HG03457 (cell line): ENCODE results near the gene LSM2.
"Not testable (repeated sequence)": the region's sequence is repeated elsewhere in the genome, so short reads cannot be mapped to it uniquely, and the experiment has no call there.

Source experiments
- ATAC-seq: cut with Tn5 transposase; IDR thresholded peaks from one replicate; pipeline ENCODE4 v1.9.1; 2021; ENCODE audit warnings: moderate number of reproducible peaks; ENCODE audit not compliant: unreplicated experiment

The LSM2 gene

GRCh38 chr6:31799781-31800180, 7.0 kb downstream of the LSM2 start:
- no peak for ATAC-seq

- ATAC-seq: no peak
Measured at GRCh38 chr6:31797588-31797987, 9.2 kb downstream of the LSM2 start.

GRCh38 chr6:31796993-31797385, 9.8 kb downstream of the LSM2 start:
- no peak for ATAC-seq

- peak; percentile 58 for ATAC-seq
Measured at GRCh38 chr6:31795616-31796298, 11.0 kb downstream of the LSM2 start, which contains the start of gene VARS1. TSS of gene VARS1 (minus strand) at chr6:31795752. CDS start at chr6:31795217, 535 bp downstream.

GRCh38 chr6:31794866-31795615, 11.7 kb downstream of the LSM2 start:
- ATAC-seq: no peak

GRCh38 chr6:31794294-31794865, 12.4 kb downstream of the LSM2 start:
- no peak for ATAC-seq

- ATAC-seq: not testable (repeated sequence)
Measured at GRCh38 chr6:31793927-31794245, 12.9 kb downstream of the LSM2 start.

GRCh38 chr6:31792761-31793171, 14.0 kb downstream of the LSM2 start:
- ATAC-seq: no peak

GRCh38 chr6:31792090-31792374, 14.7 kb downstream of the LSM2 start:
- ATAC-seq: no peak

GRCh38 chr6:31791324-31792089, 15.3 kb downstream of the LSM2 start:
- ATAC-seq: no peak

GRCh38 chr6:31785475-31785874, 21.3 kb downstream of the LSM2 start:
- ATAC-seq: no peak

GRCh38 chr6:31784098-31784925, 22.5 kb downstream of the LSM2 start:
- ATAC-seq: no peak

GRCh38 chr6:31782126-31782855, 24.5 kb downstream of the LSM2 start:
- ATAC-seq: no peak

GRCh38 chr6:31781244-31782125, 25.3 kb downstream of the LSM2 start:
- no peak for ATAC-seq

GRCh38 chr6:31780507-31781243, 26.1 kb downstream of the LSM2 start:
- ATAC-seq: no peak

- no peak for ATAC-seq
Measured at GRCh38 chr6:31779908-31780307, 26.9 kb downstream of the LSM2 start.

GRCh38 chr6:31778999-31779885, 27.5 kb downstream of the LSM2 start:
- no peak for ATAC-seq
